ENCODE data around the gene BACH1.
A peak's percentile ranks its signal among the peaks of the same experiment; 100 is the strongest.
"Not testable (repeated sequence)": the region's sequence is repeated elsewhere in the genome, so short reads cannot be mapped to it uniquely, and the experiment has no call there.

Gene BACH1

DNA sequence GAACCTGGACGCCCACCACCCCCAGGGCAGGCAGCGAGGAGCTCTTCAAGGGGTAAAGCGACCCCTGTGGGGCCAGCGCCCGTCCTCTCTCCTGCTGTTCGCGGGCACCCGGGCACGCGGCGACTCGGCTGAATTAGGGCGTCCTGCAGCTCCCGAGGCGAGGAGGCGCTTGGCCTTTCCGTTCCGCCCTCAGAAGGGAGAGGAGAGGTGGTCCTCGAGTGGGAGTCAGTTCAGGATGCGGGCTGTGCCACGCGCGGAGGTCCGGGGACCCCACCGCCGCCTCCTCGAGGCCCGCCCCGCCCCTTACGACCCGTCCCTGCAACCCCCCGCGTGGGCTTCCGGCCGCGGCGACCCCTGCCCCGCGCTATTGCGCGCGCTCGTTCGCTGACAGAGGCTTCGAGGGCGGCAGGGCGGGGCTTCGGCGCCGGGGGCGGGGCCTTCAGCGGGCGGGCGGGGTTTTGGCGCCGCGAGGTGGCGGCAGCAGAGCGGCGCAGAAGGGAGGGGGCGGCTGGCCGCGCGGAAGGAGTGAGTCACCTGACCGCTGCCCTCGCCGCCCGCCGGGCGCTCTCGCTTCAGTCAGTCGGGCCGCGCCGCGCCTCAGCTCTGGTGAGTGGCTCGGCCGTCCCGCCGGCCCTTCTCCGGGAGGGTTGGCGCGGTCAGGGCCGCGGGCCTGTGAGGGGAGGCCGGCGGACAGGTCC, at the start of gene BACH1:
Gene BACH1, plus strand, starts transcription at position 575 of the 698 bp plus-strand sequence. CDS start 22,359 bp downstream, outside the sequence.
- H3K27me3 Mint-ChIP-seq, result no peaks in the 10 kb centered on the region
- no peaks in the 10 kb centered on the region for H3K9me3 Mint-ChIP-seq
- H3K36me3 Mint-ChIP-seq, result no peaks in the 10 kb centered on the region
- DNase-seq (ENCODE audit: low spot score in 2 of 2), result peak; percentile 80 to 87
- peak within 1 kb of the TSS; percentile 98 for H3K27ac Mint-ChIP-seq
- peak within 1 kb of the TSS; percentile 90 for H3K4me3 Mint-ChIP-seq
- ATAC-seq (ENCODE audit: low read depth), result peak; percentile 52
- H3K4me1 Mint-ChIP-seq, result peaks cover 49% of the 10 kb centered on the region

DNA sequence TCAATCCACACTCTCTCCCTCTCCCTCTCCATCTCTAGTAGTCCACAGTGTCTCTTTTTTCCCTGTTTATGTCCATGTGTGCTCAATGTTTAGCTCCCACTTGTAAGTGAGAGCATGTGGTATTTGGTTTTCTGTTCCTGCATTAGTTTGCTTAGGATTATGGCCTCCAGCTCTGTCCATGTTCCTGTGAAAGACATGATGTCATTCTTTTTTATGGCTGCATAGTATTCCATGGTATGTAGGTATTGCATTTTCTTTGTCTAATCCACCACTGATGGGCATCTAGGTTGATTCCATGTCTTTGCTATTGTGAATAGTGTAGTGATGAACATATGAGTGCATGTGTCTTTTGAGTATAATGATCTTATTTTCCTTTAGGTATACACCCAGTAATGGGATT, 49.4 kb upstream of the BACH1 start:
- Mint-ChIP-seq H3K36me3 (peaks cover 10% of the 10 kb centered on the region), H3K9me3 (peaks cover 11% of the 10 kb centered on the region)
- H3K4me3 Mint-ChIP-seq; DNase-seq (ENCODE audit: low spot score in 2 of 2); H3K27ac Mint-ChIP-seq; ATAC-seq (ENCODE audit: low read depth); H3K4me1 Mint-ChIP-seq; H3K27me3 Mint-ChIP-seq: not testable (repeated sequence)

GRCh38 chr21:29250636-29251035, 48.1 kb upstream of the BACH1 start:
- Mint-ChIP-seq H3K27me3 (no peaks in the 10 kb centered on the region), H3K4me3 (no peak overlapping the region), H3K9me3 (peaks cover 11% of the 10 kb centered on the region), H3K4me1 (no peaks in the 10 kb centered on the region), H3K36me3 (peaks cover 12% of the 10 kb centered on the region), H3K27ac (no peak overlapping the region)
- ATAC-seq (ENCODE audit: low read depth) (no peak), DNase-seq (ENCODE audit: low spot score in 2 of 2) (no peak)

- ATAC-seq (ENCODE audit: low read depth); H3K4me1 Mint-ChIP-seq; H3K27me3 Mint-ChIP-seq; DNase-seq (ENCODE audit: low spot score in 2 of 2); H3K27ac Mint-ChIP-seq; H3K4me3 Mint-ChIP-seq: not testable (repeated sequence)
- H3K9me3 Mint-ChIP-seq, result peaks cover 11% of the 10 kb centered on the region
- H3K36me3 Mint-ChIP-seq, result peaks cover 12% of the 10 kb centered on the region
These were observed 44.9 kb upstream of the BACH1 start for GRCh38 chr21:29253861-29254260.

DNA sequence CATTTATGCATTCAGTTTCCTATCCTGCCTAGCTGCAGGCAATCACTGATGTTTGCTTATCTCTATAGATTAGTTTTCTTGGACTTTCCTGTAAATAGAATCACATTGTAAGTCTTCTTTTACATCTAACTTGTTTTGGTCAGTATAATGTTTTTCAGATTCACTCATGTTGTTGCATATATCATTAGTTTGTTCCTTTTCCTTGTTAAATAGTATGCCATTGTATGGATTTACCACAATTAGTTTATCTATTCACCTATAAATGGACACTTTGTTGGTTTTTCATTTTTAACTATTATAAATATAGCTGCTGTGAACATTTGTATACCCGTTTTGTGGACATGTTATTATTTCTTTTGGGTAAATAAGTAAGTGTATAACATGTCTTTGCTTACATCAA, 44.2 kb upstream of the BACH1 start:
- H3K4me1 Mint-ChIP-seq, result no peaks in the 10 kb centered on the region
- H3K36me3 Mint-ChIP-seq, result peaks cover 9% of the 10 kb centered on the region
- DNase-seq (ENCODE audit: low spot score in 2 of 2) (no peak), ATAC-seq (ENCODE audit: low read depth) (no peak)
- H3K27ac Mint-ChIP-seq, result no peak overlapping the region
- no peaks in the 10 kb centered on the region for H3K27me3 Mint-ChIP-seq
- peaks cover 8% of the 10 kb centered on the region for H3K9me3 Mint-ChIP-seq
- no peak overlapping the region for H3K4me3 Mint-ChIP-seq

DNA sequence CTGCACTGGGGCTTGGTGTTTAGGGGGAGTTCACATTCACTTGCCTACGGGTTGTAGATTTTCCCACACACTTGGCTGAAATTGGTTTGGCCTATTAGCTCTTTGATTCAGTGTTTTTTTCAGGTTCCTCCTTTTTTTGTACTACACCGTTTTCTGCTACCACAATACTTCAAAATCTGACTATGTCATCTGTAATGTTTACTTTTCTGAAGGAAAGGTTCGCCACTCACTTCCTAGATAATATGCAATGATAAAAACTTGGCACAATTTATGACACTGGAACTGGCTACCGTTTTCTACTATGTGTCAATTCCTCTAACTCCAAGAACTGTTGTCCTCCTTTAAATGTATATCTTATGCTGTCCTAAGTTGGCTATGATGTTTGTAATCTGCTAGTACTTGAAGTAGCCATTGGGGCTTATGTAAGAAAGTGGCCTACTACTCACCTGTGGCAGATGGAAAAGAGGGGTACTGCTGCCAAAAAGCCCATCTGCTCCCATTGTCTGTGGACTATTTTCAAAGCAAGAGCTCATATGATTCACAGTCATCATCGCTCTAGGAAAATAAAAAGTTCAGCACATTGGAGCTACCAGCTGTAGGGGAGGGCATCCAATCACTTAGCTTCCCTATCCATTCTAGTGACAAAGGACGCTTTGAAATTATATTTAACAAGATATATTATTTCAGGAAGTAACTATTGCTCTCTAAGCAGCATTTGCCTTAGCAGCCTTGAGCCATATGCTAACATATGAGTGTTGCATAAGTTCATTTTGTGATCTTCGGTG, 42.4 kb upstream of the BACH1 start:
- no peak for ATAC-seq (ENCODE audit: low read depth)
- Mint-ChIP-seq H3K27me3 (no peaks in the 10 kb centered on the region), H3K4me3 (no peak overlapping the region), H3K4me1 (no peaks in the 10 kb centered on the region), H3K36me3 (peaks cover 9% of the 10 kb centered on the region), H3K27ac (no peak overlapping the region), H3K9me3 (peaks cover 8% of the 10 kb centered on the region)
- no peak for DNase-seq (ENCODE audit: low spot score in 2 of 2)

DNA sequence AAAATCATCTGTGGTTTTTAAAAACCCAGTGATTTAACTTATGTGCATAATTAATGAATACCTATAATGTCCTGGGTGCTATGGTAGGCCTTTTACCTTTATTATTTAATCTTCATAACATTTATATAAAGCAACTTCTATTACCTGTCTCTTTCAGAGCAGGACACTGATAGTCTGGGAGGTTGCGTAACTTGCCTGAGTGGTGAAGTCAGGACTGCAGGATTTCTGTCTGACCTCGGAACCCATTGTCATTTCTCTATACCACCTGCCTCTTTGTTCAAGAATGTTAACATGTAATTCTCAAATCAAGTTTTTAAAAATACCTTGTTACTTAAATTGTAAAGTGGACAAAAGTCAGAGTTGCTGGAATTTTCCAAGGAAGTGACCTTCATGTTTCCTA, 41.0 kb upstream of the BACH1 start:
- H3K9me3 Mint-ChIP-seq, result peaks cover 8% of the 10 kb centered on the region
- no peak overlapping the region for H3K27ac Mint-ChIP-seq
- no peaks in the 10 kb centered on the region for H3K27me3 Mint-ChIP-seq
- no peak overlapping the region for H3K4me3 Mint-ChIP-seq
- H3K4me1 Mint-ChIP-seq, result no peaks in the 10 kb centered on the region
- ATAC-seq (ENCODE audit: low read depth) (no peak), DNase-seq (ENCODE audit: low spot score in 2 of 2) (no peak)
- peaks cover 9% of the 10 kb centered on the region for H3K36me3 Mint-ChIP-seq

- no peaks in the 10 kb centered on the region for H3K4me1 Mint-ChIP-seq
- peaks cover 6% of the 10 kb centered on the region for H3K36me3 Mint-ChIP-seq
- no peak overlapping the region for H3K27ac Mint-ChIP-seq
- no peaks in the 10 kb centered on the region for H3K27me3 Mint-ChIP-seq
- DNase-seq (ENCODE audit: low spot score in 2 of 2) (no peak), ATAC-seq (ENCODE audit: low read depth) (no peak)
- no peak overlapping the region for H3K4me3 Mint-ChIP-seq
- H3K9me3 Mint-ChIP-seq, result peaks cover 5% of the 10 kb centered on the region
These were observed 39.9 kb upstream of the BACH1 start for GRCh38 chr21:29258626-29259338.

DNA sequence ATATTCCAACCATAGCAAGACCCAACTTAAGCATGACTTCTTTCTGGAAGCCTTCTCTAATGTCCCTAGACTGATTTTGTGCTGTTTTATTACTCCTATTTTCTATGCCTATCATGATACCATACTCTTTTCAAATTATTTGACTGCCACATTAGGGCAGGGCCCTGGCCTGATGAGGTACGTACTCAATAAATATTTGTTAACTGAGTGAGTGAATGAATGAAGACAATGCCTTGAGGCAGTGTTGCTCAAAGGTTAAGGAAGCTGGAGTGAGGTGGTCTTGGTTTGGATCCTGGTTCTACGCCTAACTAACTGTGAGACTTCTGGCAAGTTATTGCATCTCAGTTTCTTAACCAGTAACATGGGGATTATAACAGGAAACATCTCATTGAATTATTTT, 38.3 kb upstream of the BACH1 start:
- ATAC-seq (ENCODE audit: low read depth), result no peak
- no peak for DNase-seq (ENCODE audit: low spot score in 2 of 2)
- no peaks in the 10 kb centered on the region for H3K27me3 Mint-ChIP-seq
- H3K9me3 Mint-ChIP-seq, result no peaks in the 10 kb centered on the region
- no peaks in the 10 kb centered on the region for H3K36me3 Mint-ChIP-seq
- no peak overlapping the region for H3K4me3 Mint-ChIP-seq
- H3K4me1 Mint-ChIP-seq, result no peaks in the 10 kb centered on the region
- H3K27ac Mint-ChIP-seq, result no peak overlapping the region

- Mint-ChIP-seq H3K9me3 (no peaks in the 10 kb centered on the region), H3K27ac (no peak overlapping the region)
- no peak for ATAC-seq (ENCODE audit: low read depth)
These were observed 36.9 kb upstream of the BACH1 start for GRCh38 chr21:29261555-29262540.

DNA sequence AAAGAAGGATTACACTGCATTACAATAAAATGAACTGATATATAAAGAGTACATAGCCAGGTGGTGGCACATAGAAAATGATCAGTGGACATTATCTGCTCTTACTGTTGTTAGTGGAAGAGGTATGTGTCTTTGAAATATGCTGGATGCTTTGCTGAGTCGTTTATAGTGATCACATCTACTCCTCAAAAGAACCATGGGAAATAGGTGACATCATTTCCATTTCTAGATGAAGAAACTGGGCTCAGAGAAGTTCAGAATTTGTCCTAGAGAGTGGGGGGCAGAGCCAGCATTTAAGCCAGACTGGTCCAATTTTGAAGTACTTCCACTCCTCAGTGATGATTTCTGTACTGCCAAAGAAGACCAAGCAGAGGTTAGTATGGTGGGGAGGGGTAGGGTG, 34.0 kb upstream of the BACH1 start:
- DNase-seq (ENCODE audit: low spot score in 2 of 2), result no peak

More at GRCh38 chr21:29261555-29262540, 36.9 kb upstream of the BACH1 start:
- Mint-ChIP-seq H3K36me3 (no peaks in the 10 kb centered on the region), H3K4me1 (peaks cover 6% of the 10 kb centered on the region), H3K4me3 (no peak overlapping the region), H3K27me3 (no peaks in the 10 kb centered on the region)
- no peak for DNase-seq (ENCODE audit: low spot score in 2 of 2)

DNA sequence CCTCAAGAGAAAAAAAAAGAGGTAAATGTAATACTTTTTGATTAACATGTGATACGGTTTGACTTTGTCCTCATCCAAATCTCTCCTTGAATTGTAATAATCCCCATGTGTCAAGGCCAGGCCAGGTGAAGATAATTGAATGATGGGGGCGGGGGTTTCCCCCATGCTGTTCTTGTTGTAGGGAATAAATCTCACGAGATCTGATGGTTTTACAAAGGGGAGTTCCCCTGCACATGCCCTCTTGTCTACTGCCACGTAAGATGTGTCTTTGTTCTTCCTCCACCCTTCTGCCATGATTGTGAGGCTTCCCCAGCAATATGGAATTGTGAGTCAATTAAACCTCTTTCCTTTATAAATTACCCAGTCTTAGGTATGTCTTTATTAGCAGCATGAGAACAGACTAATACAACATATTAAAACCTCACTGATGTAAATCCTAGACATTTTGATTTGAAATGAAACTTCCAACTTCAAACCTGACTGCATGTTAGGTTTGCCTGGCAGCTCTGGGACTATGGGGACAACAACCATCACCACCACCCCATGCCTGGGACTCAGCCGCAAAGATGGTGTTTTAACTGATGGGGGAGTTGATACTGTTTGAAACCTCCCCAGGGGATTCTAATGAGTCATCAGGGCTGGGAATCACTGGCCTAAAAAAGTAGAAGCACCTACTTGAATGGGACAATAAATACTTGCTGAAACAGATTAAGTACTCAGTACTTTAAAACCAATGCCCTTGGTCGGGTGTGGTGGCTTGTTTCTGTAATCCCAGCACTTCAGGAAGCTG, 32.8 kb upstream of the BACH1 start:
- H3K4me3 Mint-ChIP-seq, result no peak overlapping the region
- peaks cover 2% of the 10 kb centered on the region for H3K9me3 Mint-ChIP-seq
- H3K4me1 Mint-ChIP-seq, result peaks cover 9% of the 10 kb centered on the region
- DNase-seq (ENCODE audit: low spot score in 2 of 2) (peak in 1 of 2 donors; percentile 7), ATAC-seq (ENCODE audit: low read depth) (peak; percentile 84)
- peak overlapping the region; percentile 63 for H3K27ac Mint-ChIP-seq
- H3K27me3 Mint-ChIP-seq, result no peaks in the 10 kb centered on the region
- H3K36me3 Mint-ChIP-seq, result no peaks in the 10 kb centered on the region

More for the DNA sequence above, 34.0 kb upstream of the BACH1 start:
- Mint-ChIP-seq H3K36me3 (no peaks in the 10 kb centered on the region), H3K9me3 (no peaks in the 10 kb centered on the region), H3K4me1 (peaks cover 9% of the 10 kb centered on the region), H3K4me3 (no peak overlapping the region), H3K27ac (peak overlapping the region; percentile 36), H3K27me3 (no peaks in the 10 kb centered on the region)
- no peak for ATAC-seq (ENCODE audit: low read depth)

- Mint-ChIP-seq H3K27me3 (no peaks in the 10 kb centered on the region), H3K9me3 (peaks cover 2% of the 10 kb centered on the region), H3K27ac (no peak overlapping the region), H3K4me1 (peaks cover 9% of the 10 kb centered on the region), H3K4me3 (no peak overlapping the region), H3K36me3 (no peaks in the 10 kb centered on the region)
- no peak for ATAC-seq (ENCODE audit: low read depth)
- no peak for DNase-seq (ENCODE audit: low spot score in 2 of 2)
These were observed 31.1 kb upstream of the BACH1 start for GRCh38 chr21:29267666-29268065.

Data from memory B cell (primary cell).